ENCODE data around the gene ARPP21.

ARPP21 gene

DNA sequence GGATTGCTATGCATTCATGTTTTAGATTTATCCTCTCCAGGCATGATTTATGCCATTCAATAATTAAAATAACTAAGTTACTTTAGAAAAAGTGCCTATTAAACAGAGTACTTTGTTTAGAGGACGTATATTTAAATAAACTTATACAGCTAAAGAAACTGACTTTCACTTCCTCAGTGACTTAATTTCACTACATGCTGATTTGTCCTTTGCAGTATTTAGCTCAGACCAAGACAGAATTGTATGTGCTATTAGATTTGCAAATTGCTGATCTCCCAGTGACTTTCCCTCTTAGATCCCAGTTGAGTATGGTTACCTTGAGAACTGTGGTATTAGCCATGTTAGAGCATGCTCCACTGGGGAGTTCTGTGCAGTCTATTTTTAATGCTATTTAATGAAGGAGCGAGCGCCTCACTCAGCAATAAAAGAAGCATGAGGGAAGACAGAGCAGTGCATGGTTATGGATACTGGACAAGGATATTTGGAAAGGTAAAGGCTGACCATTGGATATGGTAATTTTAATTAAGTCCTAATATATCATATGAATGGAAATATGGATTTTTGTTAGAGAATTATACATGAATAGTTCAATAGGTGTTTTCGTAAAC is 2.7 kb downstream of the ARPP21 start:
- DNase-seq = no peak

DNA sequence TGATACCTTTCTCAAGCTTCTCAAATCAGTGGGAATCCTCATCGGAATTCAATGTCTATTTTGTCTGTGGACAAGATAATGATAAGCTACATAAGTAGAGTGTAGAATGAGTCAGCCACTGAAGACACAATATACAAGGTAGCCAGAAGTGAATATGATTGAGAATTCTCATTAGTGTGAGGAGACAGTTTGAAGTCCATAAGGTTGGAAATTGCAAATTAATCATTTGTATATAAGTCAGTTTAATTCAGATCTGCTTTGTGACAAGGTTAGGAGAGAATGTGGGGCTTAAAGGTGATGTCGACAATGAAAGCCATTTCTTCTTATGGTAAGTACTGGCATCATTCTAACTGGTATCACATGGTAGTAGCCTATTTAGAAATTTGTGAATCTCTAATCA is 4.2 kb downstream of the ARPP21 start:
- no peak for DNase-seq

DNA sequence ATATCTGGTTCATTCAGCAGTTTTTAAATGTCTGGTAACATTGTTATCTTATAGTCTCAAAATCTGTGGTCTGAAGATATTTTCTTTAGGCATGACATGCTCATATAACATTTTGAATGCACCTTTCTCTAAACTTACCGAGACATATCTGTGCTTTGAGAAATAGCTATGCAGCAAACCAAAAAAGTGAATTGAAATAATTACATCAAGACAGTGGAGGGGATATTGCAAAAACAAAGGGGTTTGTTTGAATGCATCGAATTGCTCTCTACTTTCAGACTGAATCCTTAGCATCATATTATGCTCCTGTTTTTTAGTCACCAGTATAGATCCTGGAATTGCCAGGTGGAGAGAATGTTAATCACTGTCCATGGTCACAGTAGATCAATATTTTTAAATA is 5.1 kb downstream of the ARPP21 start:
- DNase-seq = no peak

DNA sequence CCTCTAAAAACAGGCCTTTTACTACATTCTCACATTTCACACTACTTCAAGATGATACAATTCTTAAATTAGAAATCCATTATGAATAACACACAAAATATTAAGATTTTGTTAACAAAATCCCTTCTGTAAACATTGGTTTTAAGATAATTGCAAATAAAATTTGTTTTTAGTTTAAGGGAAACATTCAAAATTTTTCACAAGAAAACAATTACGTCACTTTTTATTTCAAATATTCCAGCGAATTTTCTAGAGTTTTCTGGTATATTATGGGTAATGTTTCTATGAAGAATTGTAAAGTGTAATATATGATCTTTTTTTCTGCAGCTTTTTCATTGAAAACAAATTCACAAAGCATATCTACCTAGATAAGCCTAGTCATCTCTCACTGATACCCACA is 5.9 kb downstream of the ARPP21 start:
- DNase-seq = no peak

DNA sequence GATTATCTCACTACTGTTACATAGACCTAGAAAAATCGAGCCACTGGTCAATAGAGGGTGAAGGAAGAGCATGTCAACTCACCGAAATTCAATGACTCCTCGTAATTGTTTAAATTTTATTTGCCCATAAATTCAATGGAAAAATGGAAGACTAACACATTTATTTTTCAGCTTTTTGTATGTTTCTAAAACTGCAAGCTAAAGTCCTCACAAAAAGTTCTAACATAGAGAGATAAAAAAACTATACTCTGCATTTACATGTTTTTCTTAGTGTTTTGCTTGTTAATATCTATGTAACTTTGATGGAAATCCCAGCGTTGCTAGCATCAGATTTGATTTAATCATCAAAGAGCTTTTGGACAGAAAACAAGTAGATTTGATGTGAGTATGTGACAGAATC is 6.8 kb downstream of the ARPP21 start:
- no peak for DNase-seq

DNA sequence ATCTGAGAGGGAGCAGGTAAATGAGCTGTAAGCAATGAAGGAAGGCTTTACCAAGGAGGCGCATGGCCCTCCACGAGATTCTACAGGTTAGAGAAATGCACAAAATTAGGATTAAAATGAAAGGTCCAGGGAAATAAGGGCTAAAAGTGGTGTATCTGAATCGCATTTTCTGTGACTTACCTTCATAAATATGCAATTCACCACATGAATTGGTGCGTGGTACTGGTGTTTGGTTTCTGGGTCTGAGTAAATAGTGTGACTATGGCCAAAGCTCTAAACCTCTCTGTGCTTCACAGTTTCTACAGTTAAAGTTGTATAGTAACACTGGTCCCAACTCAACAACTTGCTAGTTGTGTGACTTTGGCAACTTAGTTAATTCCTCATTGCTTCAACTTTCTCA is 8.1 kb downstream of the ARPP21 start:
- DNase-seq = no peak

DNA sequence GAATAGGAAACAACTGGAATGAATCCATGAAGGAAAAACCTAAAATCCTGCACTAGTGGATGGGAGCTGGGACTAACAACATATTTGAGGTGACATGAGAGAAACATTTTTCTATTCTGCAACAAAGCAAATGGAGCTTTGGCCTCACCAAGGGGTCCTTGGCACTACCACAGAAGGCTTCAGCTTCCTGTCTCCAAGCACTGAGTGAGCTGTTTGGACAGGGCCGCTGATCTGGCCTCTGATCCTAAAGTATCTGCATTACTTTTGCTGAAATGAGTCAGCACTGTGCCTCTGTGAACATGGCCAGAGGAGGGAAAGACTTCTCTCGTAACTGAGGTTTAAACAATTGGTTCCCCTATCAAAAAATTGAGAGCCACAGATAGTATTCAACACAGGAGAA is 9.0 kb downstream of the ARPP21 start:
- DNase-seq = no peak

DNA sequence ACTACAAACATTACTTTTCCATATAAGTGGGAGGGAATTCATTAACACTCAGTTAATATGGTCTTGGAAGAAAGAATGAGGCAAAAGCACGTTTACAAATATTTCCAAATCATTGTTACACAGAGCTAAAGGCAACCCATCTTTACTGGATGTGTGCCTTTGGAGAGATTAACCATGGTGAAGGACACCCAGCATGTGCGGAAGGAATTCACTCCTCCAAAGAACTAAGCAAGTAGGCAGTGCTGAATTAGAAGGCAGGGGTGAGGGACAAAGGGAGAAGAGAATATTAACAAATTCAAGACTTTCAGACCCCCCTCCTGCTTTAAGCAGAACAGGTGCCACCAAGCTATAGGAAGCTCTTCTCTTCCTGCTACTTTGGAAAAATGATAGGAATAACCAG is 10.1 kb downstream of the ARPP21 start:
- DNase-seq = no peak

DNA sequence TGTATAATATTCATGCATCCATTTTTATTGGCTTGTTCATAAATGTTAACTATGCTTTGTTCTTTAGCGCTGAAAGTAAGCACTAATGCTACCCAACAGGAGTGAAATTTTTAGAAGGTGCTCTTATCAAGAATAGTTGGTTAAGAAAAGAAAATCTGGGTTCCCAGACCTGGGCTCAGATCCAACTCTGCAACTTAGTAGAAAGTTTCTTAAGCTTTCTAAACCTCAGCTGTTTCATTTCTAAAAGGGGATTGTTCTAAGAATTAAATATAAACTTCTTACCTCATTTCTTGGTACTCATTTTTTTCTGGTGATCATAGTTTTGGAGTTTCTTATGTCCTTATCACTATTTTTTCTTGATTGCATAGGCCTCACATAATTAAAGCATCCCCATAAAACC is 12.1 kb downstream of the ARPP21 start:
- DNase-seq = no peak

DNA sequence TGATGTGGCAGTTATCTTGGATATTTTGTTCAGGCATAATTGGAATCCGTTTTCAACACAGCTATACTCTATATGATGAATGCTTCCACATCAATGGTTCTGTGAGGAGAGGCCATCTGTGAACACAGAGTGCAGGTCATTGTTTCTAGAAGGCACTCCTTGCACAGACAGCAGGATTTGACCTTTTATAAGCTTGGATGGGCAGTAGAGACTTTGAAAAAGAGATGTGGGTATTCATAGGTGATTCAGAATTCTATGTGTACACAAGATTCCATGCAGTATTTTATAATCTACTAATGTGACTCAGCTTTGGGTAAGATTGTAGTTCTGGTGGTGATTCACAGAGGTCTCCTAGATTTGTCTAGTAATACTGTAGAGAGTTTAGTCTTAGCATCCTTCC is 12.5 kb downstream of the ARPP21 start:
- no peak for DNase-seq

DNA sequence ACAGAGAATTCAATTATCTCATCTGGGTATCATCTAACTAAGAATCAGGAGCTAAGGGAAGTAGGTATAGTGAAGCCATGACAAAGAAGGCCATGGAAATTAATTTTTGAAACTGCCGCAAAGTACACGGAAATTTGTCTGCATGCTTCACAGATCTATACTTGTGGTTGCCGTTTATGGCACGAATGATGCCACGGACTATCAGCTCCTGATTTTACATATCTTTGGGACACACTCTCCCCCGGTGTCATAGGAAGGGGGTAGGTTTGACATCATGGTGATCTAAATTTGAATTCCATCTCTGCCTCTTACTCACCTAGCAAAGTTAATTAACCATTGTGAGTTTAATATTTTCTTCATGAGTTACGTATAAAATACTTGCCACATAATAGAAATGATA is 14.0 kb downstream of the ARPP21 start:
- no peak for DNase-seq

DNA sequence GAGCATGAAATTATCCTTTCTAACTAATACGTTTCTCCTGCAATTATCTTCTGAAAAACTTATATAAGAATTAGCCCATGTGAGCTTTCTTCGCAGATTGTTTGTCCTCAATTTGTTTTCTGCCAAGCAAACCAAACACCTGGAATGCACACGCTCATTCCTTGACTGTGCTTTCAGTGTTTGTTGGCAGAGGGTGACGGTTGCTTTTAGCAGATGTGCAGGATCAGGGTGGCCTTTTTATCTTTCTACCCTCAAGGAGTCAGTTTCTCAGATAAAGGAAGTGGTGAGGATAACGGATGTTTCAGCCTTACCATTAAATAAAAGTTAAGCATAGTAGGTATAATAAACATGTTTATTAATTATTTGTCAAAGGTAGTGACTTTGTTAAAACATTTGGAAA is 15.2 kb downstream of the ARPP21 start:
- DNase-seq = no peak

DNA sequence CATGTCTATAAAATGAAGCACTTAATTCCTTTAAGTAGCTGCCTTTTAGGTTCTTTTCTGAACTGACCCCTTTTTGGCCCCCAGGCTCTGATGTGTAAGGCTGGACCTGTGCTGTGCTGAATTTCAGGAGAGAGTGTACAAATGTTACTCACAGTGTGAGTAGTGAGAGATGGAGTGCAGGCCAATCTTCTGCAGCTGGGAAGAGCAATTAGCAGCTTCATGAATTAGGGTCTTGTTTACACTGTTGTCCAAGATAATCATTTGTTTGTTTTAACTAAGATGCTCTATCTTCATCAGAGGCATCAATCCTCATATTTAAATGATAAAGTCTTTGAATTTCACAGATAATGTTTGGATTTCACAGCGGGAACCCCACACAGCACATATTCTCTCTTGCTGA is 19.4 kb downstream of the ARPP21 start:
- no peak for DNase-seq

DNA sequence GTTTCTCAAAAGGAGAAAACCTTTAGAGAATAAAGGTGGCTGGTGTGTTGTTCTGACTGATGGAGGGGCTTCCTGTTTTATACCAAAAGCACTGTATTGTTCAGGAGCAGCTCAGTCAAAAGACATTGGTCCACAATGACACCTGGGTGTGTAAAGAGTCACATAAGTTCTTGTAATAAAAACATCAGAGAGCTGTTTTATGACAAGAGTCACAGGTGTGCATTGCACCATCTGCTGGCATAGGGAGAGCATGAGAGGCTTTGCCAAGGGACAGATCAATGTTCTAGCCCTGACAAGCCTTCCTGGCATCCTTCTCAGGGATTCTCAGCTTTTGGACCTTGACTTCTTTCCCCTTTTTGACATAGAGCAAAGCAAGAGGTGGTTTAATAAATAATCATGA is 20.4 kb downstream of the ARPP21 start:
- no peak for DNase-seq

DNA sequence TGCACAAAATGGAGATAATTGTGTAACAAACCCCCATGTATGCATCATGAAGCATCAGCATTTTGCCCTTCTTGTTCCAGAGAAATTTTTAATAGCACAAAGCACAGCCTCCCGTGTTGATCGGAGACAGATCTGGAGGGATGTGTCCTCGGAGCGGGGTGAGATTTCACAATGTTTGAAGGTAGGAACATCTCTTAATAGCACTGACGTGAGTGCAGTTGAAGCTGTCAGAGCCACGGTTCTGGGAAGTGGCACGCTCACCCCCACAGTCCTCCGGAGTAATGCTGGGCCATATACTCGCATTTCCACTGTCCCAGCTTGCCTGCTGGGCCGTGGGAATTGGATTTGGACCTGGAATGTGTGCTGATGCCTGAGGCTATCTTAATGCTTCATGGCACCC is 24.1 kb downstream of the ARPP21 start:
- no peak for DNase-seq

DNA sequence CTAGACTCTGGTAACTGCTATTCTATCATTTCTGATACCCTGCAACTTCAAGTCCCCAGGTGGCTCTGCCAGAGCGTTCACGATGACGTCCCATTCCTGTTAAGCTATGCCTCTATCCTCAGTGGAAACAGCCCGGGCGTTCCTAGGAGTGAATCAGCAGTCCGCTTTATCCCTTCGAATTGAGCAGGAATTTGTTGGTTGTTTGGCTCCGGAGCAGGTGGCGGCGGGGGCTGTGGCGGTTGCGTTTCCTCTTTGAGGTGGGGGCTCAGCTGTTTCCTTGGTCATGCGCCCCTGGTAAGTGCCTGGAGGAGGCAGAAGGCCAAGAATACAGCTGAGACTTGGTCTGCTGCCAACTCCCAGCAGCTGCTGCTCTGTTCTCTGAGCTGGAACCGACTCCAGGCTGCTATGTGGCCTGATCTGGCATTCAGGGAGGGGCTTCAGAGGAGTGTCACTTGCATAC is 25.2 kb downstream of the ARPP21 start:
- no peak for DNase-seq

DNA sequence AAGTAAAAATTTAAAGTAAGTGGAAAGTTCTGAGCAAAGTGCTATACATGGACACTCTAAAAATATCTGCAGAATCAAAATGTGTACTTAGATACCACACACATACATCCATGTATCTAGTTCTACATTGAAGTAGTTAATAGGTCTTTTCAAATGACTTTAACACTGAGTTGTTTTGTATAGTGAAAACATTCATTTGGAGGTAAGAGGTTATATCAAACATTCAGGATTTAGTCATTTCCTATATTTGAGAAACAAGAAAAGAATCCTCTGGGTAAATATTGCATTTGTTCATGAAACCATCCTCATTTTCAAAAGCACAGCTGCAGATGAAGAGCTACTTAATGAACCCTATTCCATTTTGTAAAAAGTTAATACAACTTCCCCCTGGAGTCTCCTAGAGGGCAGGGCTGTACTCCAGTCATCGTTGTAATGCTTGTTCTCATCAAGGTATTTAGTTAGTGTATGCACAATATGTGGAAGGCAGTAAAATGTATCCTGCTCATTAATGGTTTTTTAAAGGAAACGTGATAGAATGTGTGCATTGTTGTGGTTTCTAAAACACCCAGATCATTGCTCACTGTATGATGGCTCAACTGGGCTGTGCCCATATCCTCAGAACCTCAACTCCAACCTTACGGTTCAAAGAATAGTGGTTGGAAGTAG is 26.2 kb downstream of the ARPP21 start:
- DNase-seq = no peak

DNA sequence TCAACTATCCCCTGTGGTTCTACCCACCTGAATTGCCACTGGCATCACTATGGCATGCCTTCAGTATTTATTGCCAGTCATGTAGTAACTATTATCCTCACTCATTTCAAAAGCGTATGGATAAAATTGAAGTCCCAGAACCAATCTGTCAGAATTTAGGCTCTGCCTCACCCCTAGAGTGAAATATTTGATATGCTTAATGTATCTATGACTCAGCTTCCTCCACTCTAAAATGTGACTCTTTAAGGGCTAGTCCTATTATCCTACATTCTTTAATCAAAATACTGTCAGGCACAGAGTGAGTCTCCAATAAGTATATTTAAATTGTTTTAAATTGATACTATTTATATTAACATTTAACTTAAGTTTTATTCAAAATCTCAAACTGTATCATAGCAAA is 27.6 kb downstream of the ARPP21 start:
- DNase-seq = no peak

DNA sequence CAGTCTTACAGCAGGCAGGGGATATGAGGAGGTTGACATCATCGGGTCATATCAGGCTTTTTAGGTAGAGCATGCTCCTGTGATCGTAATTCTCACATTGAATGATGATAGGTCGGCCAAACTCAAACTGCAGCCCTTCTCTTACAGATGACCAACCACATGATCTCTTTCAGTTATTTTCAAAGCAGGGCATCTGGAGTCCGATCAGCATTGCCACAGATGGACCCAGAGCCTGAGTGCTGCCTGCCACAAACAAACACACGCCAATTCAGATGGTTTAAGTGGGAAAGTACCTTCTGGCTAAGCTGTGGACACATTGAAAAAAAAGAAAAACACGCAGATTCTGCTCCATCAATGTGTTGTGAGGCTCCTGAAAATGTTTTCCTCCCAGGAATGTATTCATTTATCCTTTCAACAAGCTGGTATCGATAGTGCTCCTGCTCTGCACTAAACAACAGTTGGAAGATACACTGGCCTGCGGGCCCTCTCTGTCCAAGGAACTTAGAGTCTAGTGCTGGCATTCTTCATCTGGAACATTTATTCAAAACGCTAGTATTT is 31.2 kb downstream of the ARPP21 start:
- no peak for DNase-seq

DNA sequence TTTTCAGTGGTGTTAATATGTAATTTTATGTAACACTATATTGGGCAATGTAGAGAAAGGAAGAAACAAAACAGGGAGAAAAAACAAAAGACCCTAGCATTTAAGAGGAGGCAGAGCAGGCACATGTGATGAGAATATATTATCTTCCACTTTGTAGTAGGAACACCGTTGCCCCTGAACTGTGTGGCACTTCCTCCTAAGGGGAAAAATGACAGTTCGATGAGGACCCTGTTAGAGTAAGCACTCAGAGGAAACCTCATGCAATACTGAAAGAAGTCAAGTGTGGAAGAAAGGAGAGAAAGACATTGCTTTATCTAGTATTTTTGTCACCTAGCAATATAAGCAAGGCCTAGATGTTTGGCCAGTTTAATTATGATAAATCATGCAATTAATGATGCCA is 32.2 kb downstream of the ARPP21 start:
- DNase-seq = no peak

DNA sequence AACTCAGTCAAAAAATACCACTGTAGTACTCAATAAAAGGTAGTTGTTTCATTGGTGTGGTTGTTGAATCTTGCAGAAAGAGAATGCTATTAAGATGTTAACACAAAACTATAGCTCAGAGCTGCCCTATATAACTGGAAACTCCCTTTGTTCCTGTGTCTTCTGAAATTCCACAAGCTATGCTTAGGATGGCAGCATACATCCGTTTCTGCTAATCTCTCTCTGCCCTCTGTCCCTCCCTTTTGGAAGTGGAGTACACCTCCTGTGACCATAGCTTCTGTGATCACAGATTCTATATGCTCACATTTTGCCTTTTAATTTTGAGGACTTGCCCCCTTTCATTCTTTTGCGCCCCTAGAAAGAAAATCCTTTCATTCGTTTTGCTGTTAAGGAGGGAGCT is 33.7 kb downstream of the ARPP21 start:
- no peak for DNase-seq

DNA sequence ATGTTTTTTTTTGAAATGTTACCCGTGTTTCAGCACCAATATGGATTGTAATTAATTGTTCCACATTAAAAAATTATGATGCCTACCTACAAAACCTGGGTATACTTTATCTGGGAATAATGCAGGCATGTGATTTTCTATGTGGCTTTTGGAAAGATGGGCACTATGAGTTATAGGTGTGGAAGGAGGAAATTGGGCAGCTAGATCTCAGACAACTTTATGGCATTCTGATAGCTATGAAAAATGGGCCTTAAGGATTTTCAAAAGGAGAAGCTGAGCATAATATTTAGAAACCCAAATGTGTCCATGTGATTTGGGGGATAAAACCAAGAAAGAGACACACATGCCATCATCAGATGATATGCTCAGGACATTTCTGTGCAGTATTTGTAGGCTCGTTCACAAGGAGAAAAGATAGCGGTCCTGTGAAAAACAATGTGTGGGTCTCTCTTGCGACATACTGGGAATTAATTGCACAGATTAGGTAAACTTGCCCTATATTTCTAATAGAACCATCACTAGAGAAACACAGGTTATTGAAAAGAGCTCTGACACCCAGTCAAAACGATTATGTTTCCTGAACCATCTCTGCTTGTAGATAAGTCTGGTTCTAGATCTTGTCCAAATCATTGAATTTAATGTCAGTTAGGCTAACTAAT is 35.3 kb downstream of the ARPP21 start:
- no peak for DNase-seq

DNA sequence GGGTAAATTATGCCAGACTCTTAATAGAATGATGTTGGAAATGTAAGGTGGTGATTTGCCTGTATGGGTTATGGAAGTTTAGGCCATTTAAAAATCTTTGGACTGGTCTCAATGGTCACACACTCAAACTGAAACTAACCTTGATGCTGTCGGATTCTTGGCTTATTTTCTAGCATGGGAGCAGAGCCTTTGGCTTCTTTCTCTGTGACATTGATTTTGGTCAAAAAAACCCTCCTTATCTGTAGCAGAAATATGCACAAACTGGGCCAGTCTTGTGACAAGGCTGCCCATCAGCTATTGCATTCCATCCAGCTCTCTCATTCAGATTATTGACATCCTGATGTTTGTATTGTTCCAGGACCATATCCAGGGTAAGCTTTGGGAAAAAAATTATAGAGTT is 35.9 kb downstream of the ARPP21 start:
- DNase-seq = no peak

DNA sequence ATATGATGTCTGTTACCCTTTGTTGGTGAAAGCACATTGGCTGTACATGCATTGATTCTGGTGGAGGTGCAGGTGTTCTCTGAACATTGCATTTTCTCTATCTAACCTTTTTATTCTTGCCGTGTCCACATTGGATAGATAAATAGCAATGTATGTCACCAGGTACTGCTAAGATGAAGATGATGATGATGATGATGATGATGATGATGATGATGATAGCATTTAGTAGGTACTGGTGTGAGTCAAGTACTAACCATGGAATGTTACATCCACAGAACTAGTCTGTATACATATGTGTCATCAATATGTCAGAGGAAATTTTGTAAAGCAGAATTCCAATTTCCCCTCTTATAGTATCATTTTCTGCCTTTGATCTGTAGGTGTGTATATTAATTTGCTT is 36.3 kb downstream of the ARPP21 start:
- no peak for DNase-seq
